NCI-H2196 (cell line): ENCODE measurements around the gene ARID3B.

ENCODE experiments used
- DNase-seq: peaks from one replicate; lab custom pipeline; 2025; ENCODE audit not compliant: unreplicated experiment; lab: John Stamatoyannopoulos, UW

The ARID3B gene

GRCh38 chr15:74636984-74637383 lies 96.0 kb downstream of the ARID3B start:
- no peak for DNase-seq

- no peak for DNase-seq
These were observed 100.1 kb downstream of the ARID3B start for GRCh38 chr15:74641151-74641550.

- no peak for DNase-seq
These were observed 101.3 kb downstream of the ARID3B start for GRCh38 chr15:74642348-74642733.

- no peak for DNase-seq
These were observed 102.0 kb downstream of the ARID3B start for GRCh38 chr15:74642734-74643664.

- DNase-seq, result no peak
These were observed 102.7 kb downstream of the ARID3B start for GRCh38 chr15:74643665-74644204.

GRCh38 chr15:74646480-74646879 lies 105.5 kb downstream of the ARID3B start:
- no peak for DNase-seq
